NCI-H2196 treated with DMSO at 0.1 percent for 48 hours (cell line): ENCODE results near the gene TBC1D8.

ENCODE experiments used
- DNase-seq: peaks from one replicate; lab custom pipeline; 2025; ENCODE audit not compliant: unreplicated experiment; lab: John Stamatoyannopoulos, UW

Gene TBC1D8

GRCh38 chr2:101037161-101037755 is 113.9 kb downstream of the TBC1D8 start:
- DNase-seq: no peak

GRCh38 chr2:101036562-101036961 is 114.6 kb downstream of the TBC1D8 start:
- DNase-seq: peak; percentile 5

- DNase-seq: no peak
Measured at GRCh38 chr2:101032084-101032776, 119.0 kb downstream of the TBC1D8 start.

- DNase-seq: no peak
Measured at GRCh38 chr2:101030866-101031554, 120.2 kb downstream of the TBC1D8 start.

GRCh38 chr2:101027852-101028251 is 123.3 kb downstream of the TBC1D8 start:
- DNase-seq: no peak

GRCh38 chr2:101026923-101027469 is 124.2 kb downstream of the TBC1D8 start:
- DNase-seq: no peak

GRCh38 chr2:101026253-101026701 is 124.9 kb downstream of the TBC1D8 start:
- DNase-seq: no peak

- DNase-seq: no peak
Measured at GRCh38 chr2:101025561-101025960, 125.6 kb downstream of the TBC1D8 start.

GRCh38 chr2:101023327-101024107 is 127.7 kb downstream of the TBC1D8 start:
- DNase-seq: no peak

- DNase-seq: no peak
Measured at GRCh38 chr2:101022221-101022620, 129.0 kb downstream of the TBC1D8 start.

GRCh38 chr2:101018934-101019333 is 132.2 kb downstream of the TBC1D8 start:
- no peak for DNase-seq

- no peak for DNase-seq
Measured at GRCh38 chr2:101017371-101017770, 133.8 kb downstream of the TBC1D8 start.

GRCh38 chr2:101014264-101014857 is 136.8 kb downstream of the TBC1D8 start:
- DNase-seq: no peak

GRCh38 chr2:101012706-101013181 is 138.4 kb downstream of the TBC1D8 start:
- peak; percentile 9 for DNase-seq

- DNase-seq: no peak
Measured at GRCh38 chr2:101012054-101012705, 139.0 kb downstream of the TBC1D8 start.

- DNase-seq: no peak
Measured at GRCh38 chr2:101011152-101011551, 140.0 kb downstream of the TBC1D8 start.

GRCh38 chr2:101007415-101008345 is 143.5 kb downstream of the TBC1D8 start:
- DNase-seq: no peak

- DNase-seq: no peak
Measured at GRCh38 chr2:101006065-101006715, 145.0 kb downstream of the TBC1D8 start.
